ENCODE measurements around the gene LDLRAD3.

The LDLRAD3 gene

GRCh38 chr11:36156161-36156816 lies 212.4 kb downstream of the LDLRAD3 start:
- TF ChIP-seq, protein P1, sequence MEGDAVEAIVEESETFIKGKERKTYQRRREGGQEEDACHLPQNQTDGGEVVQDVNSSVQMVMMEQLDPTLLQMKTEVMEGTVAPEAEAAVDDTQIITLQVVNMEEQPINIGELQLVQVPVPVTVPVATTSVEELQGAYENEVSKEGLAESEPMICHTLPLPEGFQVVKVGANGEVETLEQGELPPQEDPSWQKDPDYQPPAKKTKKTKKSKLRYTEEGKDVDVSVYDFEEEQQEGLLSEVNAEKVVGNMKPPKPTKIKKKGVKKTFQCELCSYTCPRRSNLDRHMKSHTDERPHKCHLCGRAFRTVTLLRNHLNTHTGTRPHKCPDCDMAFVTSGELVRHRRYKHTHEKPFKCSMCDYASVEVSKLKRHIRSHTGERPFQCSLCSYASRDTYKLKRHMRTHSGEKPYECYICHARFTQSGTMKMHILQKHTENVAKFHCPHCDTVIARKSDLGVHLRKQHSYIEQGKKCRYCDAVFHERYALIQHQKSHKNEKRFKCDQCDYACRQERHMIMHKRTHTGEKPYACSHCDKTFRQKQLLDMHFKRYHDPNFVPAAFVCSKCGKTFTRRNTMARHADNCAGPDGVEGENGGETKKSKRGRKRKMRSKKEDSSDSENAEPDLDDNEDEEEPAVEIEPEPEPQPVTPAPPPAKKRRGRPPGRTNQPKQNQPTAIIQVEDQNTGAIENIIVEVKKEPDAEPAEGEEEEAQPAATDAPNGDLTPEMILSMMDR (conservative IDR thresholded peaks at IDR 0.05; ENCODE audit: low read depth, low read length) = no peak
- DNase-seq (ENCODE audit: low read depth) = no peak

GRCh38 chr11:36156817-36157519 lies 213.1 kb downstream of the LDLRAD3 start:
- H3K4me3 ChIP-seq (ENCODE audit: low read depth, low read length) = no peak overlapping the region

More at GRCh38 chr11:36156161-36156816, 212.4 kb downstream of the LDLRAD3 start:
- no peak overlapping the region for H3K4me3 ChIP-seq (ENCODE audit: low read depth, low read length)

DNA sequence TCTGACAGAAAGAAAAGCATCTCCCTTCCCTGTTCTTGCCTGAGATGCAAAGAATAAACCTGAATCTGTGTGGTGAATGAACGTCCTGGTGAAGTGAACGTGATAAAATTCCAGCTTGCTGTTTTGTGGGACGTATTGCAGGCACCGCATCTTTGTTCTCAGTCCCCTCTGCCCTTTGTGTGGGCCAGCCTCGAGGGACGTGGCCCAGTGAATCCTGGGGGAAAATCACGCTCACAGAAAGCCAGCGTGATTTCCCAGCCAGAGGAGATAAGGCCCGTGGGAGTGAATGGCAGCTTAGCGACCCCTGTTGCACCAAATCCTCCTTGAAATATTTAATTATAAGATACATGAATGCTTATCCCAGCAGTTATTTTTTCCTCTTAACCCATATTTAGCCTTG lies 216.2 kb downstream of the LDLRAD3 start:
- H3K4me3 ChIP-seq (ENCODE audit: low read depth, low read length) = no peak overlapping the region
- TF ChIP-seq, protein P1 (conservative IDR thresholded peaks at IDR 0.05; ENCODE audit: low read depth, low read length) = no peak
- DNase-seq (ENCODE audit: low read depth) = no peak

More at GRCh38 chr11:36156817-36157519, 213.1 kb downstream of the LDLRAD3 start:
- DNase-seq (ENCODE audit: low read depth) = no peak
- TF ChIP-seq, protein P1 (conservative IDR thresholded peaks at IDR 0.05; ENCODE audit: low read depth, low read length) = no peak

DNA sequence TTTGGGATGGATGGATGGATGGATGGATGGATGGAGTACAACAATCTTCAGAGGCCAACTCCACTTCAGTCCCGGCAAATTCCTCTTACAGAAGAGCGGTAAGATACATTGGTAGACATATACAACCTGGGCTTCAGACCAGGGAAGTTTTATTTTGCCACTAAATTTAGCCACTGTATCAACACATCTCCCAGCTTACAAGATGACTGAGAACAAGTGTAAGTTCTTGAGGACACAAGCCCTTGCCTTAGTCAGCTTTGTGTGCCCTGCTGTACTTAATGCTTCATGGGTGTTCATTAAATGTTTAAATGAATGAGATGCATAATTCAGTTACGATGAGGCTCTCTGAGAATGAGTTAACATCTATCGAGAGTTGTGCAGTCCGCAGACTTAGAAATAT lies 217.7 kb downstream of the LDLRAD3 start:
- no peak overlapping the region for H3K4me3 ChIP-seq (ENCODE audit: low read depth, low read length)
- DNase-seq (ENCODE audit: low read depth) = no peak
- TF ChIP-seq, protein P1 (conservative IDR thresholded peaks at IDR 0.05; ENCODE audit: low read depth, low read length) = no peak

DNA sequence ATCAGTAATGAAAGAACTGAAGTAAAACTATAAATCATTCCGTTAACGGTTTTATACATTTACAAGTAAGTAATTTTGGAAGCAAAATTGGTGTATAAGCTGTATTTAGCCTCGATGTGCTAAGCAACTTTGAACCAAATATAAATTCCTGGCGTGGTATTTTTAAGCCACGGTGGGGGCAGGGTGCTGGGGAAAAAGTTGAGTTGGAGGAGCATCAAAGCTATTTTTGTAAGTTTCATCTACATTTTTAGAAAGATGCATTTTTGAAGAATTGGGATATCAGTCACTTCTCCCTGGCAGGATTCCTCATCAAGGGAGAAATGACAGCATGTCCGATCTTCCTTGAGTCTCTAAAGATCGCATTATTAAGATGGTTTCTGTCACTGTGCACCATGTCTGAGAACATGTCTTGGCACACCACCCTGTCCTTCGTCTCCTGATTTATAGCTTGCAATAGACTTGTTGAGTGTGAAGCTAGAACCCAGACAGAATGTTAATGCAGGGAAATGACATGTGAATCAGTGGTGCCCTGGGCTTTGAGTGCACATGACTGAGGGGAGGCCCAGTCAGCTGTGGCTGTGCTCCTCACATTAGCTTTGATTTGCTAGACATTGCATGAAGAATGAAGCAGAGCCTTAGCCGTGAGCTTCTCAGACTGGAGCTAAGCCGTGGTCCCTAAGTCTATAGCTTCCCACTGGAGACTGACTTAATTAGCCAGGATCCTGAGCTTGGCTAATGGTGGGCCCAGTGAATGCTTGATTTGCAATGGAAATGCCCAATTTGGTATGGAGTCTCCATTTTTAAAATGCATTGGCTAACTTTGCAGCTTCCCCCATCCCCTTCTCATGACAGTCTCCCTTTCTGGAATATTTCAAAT lies 218.4 kb downstream of the LDLRAD3 start:
- DNase-seq (ENCODE audit: low read depth) = no peak
- no peak overlapping the region for H3K4me3 ChIP-seq (ENCODE audit: low read depth, low read length)
- TF ChIP-seq, protein P1 (conservative IDR thresholded peaks at IDR 0.05; ENCODE audit: low read depth, low read length) = no peak

- no peak overlapping the region for H3K4me3 ChIP-seq (ENCODE audit: low read depth, low read length)
- DNase-seq (ENCODE audit: low read depth) = no peak
- TF ChIP-seq, protein P1 (conservative IDR thresholded peaks at IDR 0.05; ENCODE audit: low read depth, low read length) = no peak
Measured at GRCh38 chr11:36162883-36163434, 219.1 kb downstream of the LDLRAD3 start.

Data from choroid plexus epithelial cell (primary cell).